Esophagus muscularis mucosa (tissue), 4 donors: Measurements from ENCODE around the gene HVCN1.
"Not testable (repeated sequence)": the region's sequence is repeated elsewhere in the genome, so short reads cannot be mapped to it uniquely, and the experiment has no call there.

Experiments used
- CTCF ChIP-seq, 3 experiments: fragments of 200-600 bp in 2 of 3; fragments of 450-650 bp in 1 of 3; sonication (generic) in 2 of 3; IDR thresholded peaks; one replicate each; pipeline ENCODE4 v1.5.1; 2017 to 2019; ENCODE audit warnings: antibody characterized with exemption in 3 of 3, mild to moderate bottlenecking in 2 of 3, moderate library complexity in 1 of 3
- EP300 ChIP-seq: sonication (generic); formaldehyde crosslinking; IDR thresholded peaks from one replicate; pipeline ENCODE4 v1.6.1; 2017; ENCODE audit warnings: antibody characterized with exemption
- POLR2A ChIP-seq: fragments of 450-650 bp; IDR thresholded peaks from one replicate; pipeline ENCODE4 v1.6.1; 2017; ENCODE audit warnings: antibody characterized with exemption, moderate library complexity, mild to moderate bottlenecking, low read depth

- not testable (repeated sequence) for TF ChIP-seq CTCF (IDR thresholded peaks at IDR 0.05); EP300; POLR2A
Observed at GRCh38 chr12:110737016-110737415, 48.1 kb upstream of the HVCN1 start.
